ENCODE data around the gene TMTC1.

The TMTC1 gene

DNA sequence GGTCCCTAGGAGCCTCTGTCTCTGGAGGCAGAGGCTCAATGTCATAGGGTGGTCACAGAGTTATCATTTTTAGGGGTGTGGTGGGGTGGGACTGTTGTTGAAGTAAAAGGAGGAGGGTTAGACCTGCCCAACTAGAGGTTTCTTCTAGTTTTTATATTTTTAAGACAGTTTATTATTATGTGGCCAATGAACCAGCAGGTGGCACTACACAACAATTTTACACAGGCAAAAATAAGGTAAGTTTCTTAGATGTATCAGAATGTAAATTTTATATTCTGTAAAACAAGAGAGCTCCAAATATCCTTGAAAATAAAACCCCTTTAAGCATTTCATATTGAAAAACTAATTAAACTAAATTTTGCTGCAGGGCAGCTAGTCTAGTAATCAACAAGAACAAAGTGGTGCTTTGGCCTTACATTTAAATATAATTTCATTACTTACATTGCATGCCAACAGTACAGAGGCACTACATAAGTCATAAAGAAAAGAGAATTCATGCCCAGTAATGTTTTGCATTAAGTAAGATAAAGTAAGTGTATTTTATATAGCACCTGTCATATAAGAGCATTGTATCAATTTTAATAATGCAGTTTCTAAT lies 264.1 kb downstream of the TMTC1 start:
- DNase-seq = no peak

GRCh38 chr12:29518407-29518806 lies 265.3 kb downstream of the TMTC1 start:
- no peak for DNase-seq

- DNase-seq = no peak
Measured at GRCh38 chr12:29517264-29517663, 266.5 kb downstream of the TMTC1 start.

- DNase-seq = no peak
Measured at GRCh38 chr12:29516431-29516875, 267.3 kb downstream of the TMTC1 start.

GRCh38 chr12:29510591-29511185 lies 273.1 kb downstream of the TMTC1 start:
- no peak for DNase-seq

- no peak for DNase-seq
Measured at GRCh38 chr12:29509503-29509902, 274.2 kb downstream of the TMTC1 start.

DNA sequence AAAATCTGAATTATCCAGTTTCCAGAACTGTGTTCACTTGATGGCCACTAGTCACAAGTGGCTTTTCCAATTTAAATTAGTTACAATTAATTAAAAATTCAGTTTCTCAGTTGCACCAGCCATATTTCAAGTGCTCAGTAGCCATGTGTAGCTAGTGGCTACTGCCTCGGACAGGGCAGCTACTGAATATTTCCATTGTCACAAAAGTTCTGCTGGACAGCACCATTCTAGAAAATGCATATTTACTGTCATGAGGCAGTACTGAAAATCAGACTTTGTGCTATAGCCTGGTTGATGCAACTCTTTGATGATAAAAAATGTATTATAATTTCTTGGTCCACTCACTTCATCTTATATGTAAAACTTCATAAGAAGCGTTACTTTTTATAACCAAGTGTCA lies 274.8 kb downstream of the TMTC1 start:
- DNase-seq = no peak

DNA sequence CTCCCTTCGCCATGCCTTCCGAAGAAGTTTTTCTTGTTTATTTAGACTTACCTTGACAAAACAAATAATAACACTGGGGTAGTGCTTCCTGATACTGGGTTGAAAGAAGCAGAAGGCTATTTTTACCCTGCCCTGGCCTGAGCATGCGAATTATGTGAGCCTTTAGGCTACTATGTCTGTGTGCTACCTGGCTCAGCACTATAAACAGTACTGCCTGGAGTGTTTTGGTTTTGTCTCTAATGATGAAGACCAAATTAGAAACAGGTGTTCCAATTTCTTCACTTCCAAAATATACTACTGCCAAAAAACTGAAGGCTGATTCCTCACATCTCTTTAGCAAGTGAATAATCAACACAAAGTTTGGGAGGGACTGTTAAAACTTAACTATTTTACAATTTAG lies 278.6 kb downstream of the TMTC1 start:
- DNase-seq = no peak

DNA sequence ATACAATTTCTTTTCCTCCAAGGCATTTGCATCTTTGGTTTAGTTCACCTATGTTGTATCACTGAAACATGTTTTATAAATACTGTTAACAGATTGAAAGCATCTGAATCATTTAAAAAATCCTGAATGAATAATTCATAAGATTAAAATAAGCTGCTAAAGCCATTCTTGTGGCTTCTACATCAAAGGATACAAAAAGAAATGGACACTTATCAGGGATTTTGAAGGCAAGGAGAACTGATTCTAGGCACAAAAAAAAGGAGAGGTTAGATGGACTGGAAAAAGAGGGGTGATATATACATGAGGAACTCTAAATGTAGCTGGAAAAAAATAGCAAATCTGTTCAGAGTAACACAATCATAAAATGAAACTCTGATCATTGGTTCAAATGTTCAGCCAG lies 280.5 kb downstream of the TMTC1 start:
- DNase-seq = no peak

DNA sequence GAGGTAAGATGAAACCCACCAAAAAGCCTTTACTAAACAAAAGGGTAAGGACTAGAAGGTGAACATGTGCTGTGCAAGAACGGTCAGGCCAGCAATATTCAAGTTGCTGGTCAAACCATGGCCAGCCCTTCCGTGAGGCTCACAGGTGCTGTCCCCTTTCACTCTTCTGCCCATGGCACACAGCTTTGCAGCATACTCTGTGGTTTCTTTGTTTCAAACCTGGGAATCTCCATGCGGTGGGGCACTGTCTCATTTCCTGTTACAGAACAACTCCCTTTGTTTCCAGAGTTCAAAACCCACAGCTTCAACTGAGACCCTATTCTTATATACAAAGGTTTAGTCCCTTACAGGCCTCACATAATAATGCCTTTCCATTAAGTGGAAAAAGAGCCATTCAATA lies 284.5 kb downstream of the TMTC1 start:
- DNase-seq = no peak

DNA sequence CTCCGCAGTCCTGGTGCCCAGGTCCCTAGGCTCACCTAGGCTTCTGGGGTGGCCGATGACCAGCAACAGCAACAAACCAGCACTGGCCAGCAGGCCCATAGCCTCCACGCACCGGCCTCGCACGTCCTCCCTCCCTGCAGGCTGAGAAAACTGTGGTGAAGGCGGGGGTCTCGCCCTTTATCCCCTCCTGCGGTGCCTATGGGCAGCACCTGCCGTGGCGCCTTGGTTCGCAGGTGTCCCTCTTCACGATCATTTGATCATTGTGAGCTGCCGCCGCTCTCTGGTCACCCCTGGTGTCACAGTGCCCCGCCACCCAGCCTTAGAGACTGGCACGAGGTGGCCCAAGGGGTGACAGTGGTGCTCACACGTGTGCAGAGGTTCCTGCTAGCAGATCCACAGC lies 286.2 kb downstream of the TMTC1 start, which contains the start of gene OVCH1:
Gene OVCH1, minus strand, starts transcription at position 99 of the 400 bp plus-strand sequence. Its CDS starts 0 bp downstream, at position 99.
- DNase-seq = no peak

DNA sequence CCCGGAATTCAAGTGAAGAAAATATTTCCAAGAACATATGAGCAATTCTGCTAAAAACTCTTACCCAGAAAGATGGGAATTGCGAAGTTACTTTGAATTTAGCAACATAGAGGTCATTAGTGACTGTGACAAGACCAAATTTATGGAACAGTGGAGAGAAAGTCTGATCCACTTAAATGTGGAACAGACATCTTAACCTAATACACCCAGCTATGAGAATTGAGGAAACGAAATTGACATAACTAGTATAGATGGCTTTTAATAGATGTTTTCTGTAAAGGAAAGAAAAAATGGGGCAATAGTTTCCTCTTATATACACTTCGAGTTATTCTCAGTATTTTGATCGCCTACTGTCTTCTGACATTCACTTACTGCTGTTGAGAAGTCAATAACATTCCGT lies 290.9 kb downstream of the TMTC1 start:
- DNase-seq = no peak

DNA sequence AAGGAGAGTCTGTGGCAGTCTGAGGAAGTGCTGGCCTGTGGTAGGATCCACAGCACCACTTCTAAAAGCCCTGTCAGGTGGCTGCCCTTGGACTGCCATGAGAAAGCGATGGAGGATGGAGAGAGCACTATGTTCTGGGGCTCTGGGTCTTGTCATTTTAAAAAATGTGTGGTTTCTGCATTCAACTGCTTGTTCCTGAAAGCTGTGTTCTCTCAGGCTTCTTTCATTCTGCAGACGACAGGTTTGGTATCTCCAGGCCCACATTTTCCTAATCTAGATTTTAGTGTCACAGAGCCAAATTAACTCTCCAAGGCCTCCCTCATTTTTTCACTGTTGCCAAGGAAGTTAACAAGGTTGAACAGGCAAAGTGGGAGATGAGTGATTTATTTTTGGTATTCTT lies 296.8 kb downstream of the TMTC1 start:
- no peak for DNase-seq

DNA sequence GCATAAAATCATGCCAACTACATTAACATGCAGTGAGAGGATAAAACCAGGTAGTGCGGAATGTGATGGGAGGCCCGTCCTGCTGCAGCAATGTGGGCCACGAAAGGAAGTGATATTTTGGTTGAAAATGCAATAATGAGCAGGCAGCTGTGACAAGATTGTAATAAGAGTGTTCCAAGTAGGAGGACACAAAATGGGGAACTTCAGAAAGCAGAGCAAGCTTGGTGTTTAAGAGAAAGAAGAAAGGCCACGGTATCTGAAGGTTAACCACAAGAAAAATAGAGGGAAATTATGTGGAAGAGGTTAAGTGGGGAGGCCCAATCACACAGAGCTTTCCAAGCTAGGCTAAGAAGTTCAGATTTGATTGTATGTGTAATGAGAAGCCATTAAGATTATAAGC lies 320.5 kb downstream of the TMTC1 start:
- DNase-seq = no peak

DNA sequence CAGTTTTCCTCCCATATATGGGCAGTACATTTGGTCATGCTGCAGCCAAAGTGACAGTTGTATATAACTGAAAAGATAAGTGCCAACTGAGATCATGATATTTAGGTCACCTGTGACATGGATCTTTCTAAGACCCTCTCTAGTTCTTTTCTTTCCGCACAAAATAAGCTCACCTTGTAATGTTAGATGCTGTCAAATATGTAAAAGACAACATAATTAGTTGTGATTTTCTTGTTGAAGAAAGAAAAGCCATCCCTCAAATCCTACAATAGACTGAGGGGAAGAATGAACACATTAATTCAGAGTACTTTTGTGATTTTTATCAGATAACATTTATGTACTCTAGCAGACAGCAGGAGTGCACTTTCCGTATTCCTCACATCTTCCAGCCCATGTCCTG lies 323.7 kb downstream of the TMTC1 start:
- DNase-seq = no peak

DNA sequence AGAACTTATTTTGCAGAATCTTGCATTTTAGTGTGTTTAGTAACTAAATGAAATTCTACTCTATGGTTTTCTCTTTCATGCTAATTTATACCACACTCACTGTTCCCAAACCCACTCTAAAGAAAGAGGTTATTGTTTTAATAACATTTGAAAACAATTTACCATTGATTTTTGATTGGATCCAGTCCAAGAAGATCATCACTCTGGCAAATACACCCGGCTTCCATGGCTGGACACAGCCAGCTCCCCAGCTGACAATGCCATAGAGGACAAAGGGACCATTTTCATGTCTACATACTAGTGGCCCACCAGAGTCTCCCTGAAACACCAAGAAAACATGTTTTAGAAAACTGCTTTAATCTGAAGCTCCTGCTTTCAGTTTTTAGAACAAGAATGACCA lies 328.7 kb downstream of the TMTC1 start:
- no peak for DNase-seq

DNA sequence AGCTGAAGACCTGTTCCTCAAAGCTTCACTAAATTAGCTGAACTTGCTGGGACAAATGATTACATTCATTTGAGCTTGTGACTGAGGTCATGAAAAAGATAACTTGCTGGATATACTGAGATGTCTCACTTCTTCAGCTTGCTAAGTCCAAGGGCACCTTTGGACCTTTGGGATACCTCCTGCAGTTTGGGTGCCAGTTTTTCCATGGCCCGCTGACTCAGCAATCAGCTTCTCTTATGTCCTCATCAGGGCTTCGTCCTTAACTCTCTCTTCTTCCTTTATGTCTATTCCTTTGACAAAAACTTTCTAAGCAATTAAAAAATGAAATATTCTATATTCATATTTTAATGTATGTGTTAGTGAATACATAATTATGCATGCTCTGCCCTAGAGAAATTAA lies 331.9 kb downstream of the TMTC1 start:
- DNase-seq = no peak
